Mesodermal cell (in vitro differentiated cells): ENCODE data around the gene NRDC.

Experiments used
- H3K27ac ChIP-seq: 2 replicates; pipeline ENCODE4 v1.7.0; 2013; ENCODE audit warnings: mild to moderate bottlenecking, low read depth, low read length, moderate library complexity; ENCODE audit not compliant: severe bottlenecking
- H3K36me3 ChIP-seq: 2 replicates; pipeline ENCODE4 v1.7.1; 2013; ENCODE audit warnings: mild to moderate bottlenecking, low read length, moderate library complexity; ENCODE audit not compliant: control insufficient read depth, insufficient read depth
- H3K4me1 ChIP-seq: one replicate; pipeline ENCODE4 v1.7.1; 2013; ENCODE audit warnings: mild to moderate bottlenecking, low read length; ENCODE audit not compliant: insufficient read depth, control insufficient read depth, poor library complexity, severe bottlenecking
- H3K4me3 ChIP-seq: 2 replicates; pipeline ENCODE4 v1.7.0; 2013; ENCODE audit warnings: low read length, control low read depth, mild to moderate bottlenecking; ENCODE audit not compliant: insufficient read depth, poor library complexity, severe bottlenecking; ENCODE audit errors: extremely low read depth
- H3K9me3 ChIP-seq: 2 replicates; pipeline ENCODE4 v1.7.1; 2013; ENCODE audit warnings: mild to moderate bottlenecking, low read length, moderate library complexity; ENCODE audit not compliant: control insufficient read depth
- WGBS, 2 experiments: methylation state at CpG; one replicate each; pipeline ENCODE4 v1.1.5; 2013; ENCODE audit warnings: missing lambda C conversion rate in 2 of 2; ENCODE audit not compliant: insufficient coverage in 2 of 2; 5-methylcytosine and 5-hydroxymethylcytosine counted together

NRDC gene

DNA sequence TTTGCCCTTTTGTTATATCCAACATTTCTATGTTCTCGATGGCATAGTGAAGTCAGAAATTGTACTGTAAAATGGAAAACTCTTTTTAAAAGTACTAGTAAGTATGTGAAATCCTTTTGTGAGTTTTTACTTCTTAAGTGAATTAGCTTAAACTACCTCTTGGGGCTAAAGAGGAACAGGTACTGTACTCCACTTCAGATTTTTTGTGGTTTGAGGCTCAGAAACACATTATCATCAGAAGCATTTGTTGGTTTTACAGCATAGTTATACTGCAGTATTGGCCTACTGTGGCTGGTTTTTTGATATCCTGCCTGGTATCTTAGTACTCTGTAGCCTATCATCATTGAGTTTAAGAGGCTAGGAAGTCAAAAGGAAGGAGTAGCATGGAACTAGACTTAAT, 117.2 kb downstream of the NRDC start:
- peaks cover 34% of the 10 kb centered on the region for H3K36me3 ChIP-seq

DNA sequence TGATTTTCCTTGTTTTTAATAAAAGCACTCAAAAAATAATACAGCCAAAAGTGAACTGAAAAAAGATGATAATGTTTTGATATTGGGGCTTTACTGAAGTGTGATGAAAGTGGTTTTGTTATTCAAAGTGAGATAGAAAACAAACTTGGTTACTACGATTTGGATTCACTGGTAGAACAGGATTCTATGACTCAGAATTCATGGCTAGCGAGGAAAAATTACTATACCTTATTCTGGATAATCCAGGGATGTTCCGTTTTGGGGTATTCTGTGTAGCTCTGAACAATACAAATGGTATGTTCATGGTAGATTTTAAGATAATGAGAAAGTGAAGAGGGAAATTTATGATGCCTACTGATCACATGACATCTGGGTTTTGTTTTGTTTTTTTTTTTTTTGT, 117.7 kb downstream of the NRDC start:
- WGBS, 2 experiments, result 90% methylated on average over 2 of the region's 3 CpGs; no CpG with 5 or more reads in 1 of the 2 experiments
- Histone ChIP-seq H3K4me1 (no peaks in the 10 kb centered on the region), H3K36me3 (peaks cover 31% of the 10 kb centered on the region), H3K9me3 (no peaks in the 10 kb centered on the region), H3K27ac (no peak overlapping the region), H3K4me3 (no peak overlapping the region)

More for the DNA sequence above, 117.2 kb downstream of the NRDC start:
- WGBS, 2 experiments, result no CpG with 5 or more reads among the region's 1 CpG
- Histone ChIP-seq H3K27ac (no peak overlapping the region), H3K4me3 (no peak overlapping the region), H3K9me3 (no peaks in the 10 kb centered on the region), H3K4me1 (no peaks in the 10 kb centered on the region)

DNA sequence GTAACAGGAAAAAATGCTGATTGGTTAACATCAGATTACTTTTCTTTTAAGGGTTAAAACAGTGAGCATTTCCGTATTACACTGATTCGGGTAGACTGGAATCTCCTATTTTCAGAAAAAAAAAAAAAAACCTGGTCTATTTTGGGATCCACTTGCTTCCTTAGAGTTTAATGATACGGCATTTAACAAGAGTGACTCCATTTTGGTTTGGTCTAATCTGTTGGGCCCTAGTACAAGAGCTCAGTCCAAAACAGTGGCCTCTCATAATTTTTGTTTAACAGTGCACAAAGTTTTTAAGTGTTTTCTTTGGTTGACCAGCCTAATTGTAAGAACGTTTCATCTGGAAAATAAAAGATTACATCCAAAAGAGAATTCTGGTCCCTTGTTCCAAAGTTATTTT, 120.2 kb downstream of the NRDC start:
- H3K27ac ChIP-seq, result no peak overlapping the region
- H3K36me3 ChIP-seq, result peaks cover 33% of the 10 kb centered on the region
- WGBS, 2 experiments, result 87 to 100% methylated on average over 2 to 3 of the region's 4 CpGs
- no peaks in the 10 kb centered on the region for H3K9me3 ChIP-seq
- H3K4me1 ChIP-seq, result no peaks in the 10 kb centered on the region
- no peak overlapping the region for H3K4me3 ChIP-seq

- H3K27ac ChIP-seq, result no peak overlapping the region
- H3K36me3 ChIP-seq, result peaks cover 41% of the 10 kb centered on the region
- no CpG with 5 or more reads among the region's 2 CpGs for WGBS, 2 experiments
- no peaks in the 10 kb centered on the region for H3K9me3 ChIP-seq
- H3K4me1 ChIP-seq, result no peaks in the 10 kb centered on the region
- H3K4me3 ChIP-seq, result no peak overlapping the region
Observed at GRCh38 chr1:51756290-51756689, 122.2 kb downstream of the NRDC start.

DNA sequence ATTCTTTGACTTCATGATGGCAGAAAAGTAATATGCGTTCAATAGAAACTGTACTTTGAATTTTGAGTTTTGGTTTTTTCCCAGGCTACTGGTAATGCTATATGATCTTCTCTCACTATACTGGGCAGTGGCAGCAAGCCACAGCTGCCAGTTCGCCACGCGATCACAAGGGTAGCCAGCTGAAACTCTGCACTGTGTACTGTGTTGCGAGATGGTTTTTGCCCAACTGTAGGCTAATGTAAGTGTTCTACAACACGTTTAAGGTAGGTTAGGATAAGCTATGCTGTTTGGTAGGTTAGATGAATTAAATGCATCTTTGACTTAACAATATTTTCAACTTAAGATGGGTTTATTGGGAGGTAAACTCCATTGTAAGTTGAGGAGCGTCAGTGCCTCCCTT, 123.1 kb downstream of the NRDC start:
- Histone ChIP-seq H3K4me3 (no peak overlapping the region), H3K4me1 (no peaks in the 10 kb centered on the region), H3K36me3 (peaks cover 45% of the 10 kb centered on the region), H3K9me3 (no peaks in the 10 kb centered on the region), H3K27ac (no peak overlapping the region)
- 100% methylated on average over 2 of the region's 7 CpGs; no CpG with 5 or more reads in 1 of the 2 experiments for WGBS, 2 experiments

DNA sequence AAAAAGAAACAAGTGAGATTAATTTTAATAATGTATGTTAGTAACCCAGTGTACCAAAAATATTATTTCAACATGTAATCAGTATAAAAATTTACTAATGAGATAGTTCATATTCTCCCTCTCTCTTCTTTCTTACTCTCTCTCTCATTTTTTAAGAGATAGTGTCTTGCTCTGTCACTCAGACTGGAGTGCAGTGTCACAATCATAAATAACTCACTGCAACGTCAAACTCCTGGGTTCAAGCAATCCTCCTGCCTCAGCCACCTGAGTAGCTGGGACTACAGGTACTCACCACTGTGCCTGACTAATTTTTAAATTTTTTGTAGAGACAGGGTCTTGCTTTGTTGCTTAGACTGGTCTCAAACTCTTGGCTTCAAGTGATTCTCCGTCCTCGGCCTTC, 123.9 kb downstream of the NRDC start:
- whole genome bisulfite sequencing, 2 experiments, result 85 to 97% methylated on average over 3 of the region's 3 CpGs
- no peak overlapping the region for H3K4me3 ChIP-seq
- H3K36me3 ChIP-seq, result peaks cover 45% of the 10 kb centered on the region
- H3K4me1 ChIP-seq, result no peaks in the 10 kb centered on the region
- no peak overlapping the region for H3K27ac ChIP-seq
- no peaks in the 10 kb centered on the region for H3K9me3 ChIP-seq

- peaks cover 51% of the 10 kb centered on the region for H3K36me3 ChIP-seq
- no peaks in the 10 kb centered on the region for H3K4me1 ChIP-seq
- H3K4me3 ChIP-seq, result no peak overlapping the region
- H3K27ac ChIP-seq, result no peak overlapping the region
- H3K9me3 ChIP-seq, result no peaks in the 10 kb centered on the region
Observed at GRCh38 chr1:51753969-51754368, 124.6 kb downstream of the NRDC start.

GRCh38 chr1:51752073-51752948, 126.2 kb downstream of the NRDC start:
- no peak overlapping the region for H3K4me3 ChIP-seq
- H3K4me1 ChIP-seq, result no peaks in the 10 kb centered on the region
- whole genome bisulfite sequencing, 2 experiments, result 82 to 94% methylated on average over 4 to 6 of the region's 11 CpGs
- H3K36me3 ChIP-seq, result peaks cover 55% of the 10 kb centered on the region
- H3K27ac ChIP-seq, result no peak overlapping the region
- H3K9me3 ChIP-seq, result no peaks in the 10 kb centered on the region

GRCh38 chr1:51750729-51751128, 127.8 kb downstream of the NRDC start:
- no peak overlapping the region for H3K27ac ChIP-seq
- no peak overlapping the region for H3K4me3 ChIP-seq
- peaks cover 56% of the 10 kb centered on the region for H3K36me3 ChIP-seq
- 100% methylated on average over 1 of the region's 1 CpG; no CpG with 5 or more reads in 1 of the 2 experiments for WGBS, 2 experiments
- H3K9me3 ChIP-seq, result no peaks in the 10 kb centered on the region
- H3K4me1 ChIP-seq, result no peaks in the 10 kb centered on the region

DNA sequence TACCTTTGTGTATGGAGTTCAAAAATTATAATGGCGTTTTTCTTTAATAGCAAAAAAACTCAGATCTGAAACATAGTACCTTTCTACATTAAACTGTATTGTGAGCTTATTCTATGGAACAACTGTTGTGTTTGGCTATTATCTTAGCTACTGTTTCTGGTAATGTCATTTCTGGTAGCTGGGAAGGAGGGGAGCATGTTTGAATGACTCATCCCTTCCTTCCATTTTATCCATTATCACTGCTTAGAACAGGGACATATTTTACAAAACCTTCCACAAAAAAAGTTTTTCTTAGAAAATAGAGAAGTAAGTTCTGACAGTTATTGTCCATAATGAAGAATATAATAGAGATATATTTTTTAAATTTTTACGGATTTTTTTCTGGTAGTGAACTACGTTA, 128.3 kb downstream of the NRDC start:
- Histone ChIP-seq H3K9me3 (no peaks in the 10 kb centered on the region), H3K27ac (no peak overlapping the region), H3K4me3 (no peak overlapping the region), H3K4me1 (no peaks in the 10 kb centered on the region), H3K36me3 (peaks cover 51% of the 10 kb centered on the region)
- WGBS, 2 experiments, result no CpG with 5 or more reads among the region's 3 CpGs

DNA sequence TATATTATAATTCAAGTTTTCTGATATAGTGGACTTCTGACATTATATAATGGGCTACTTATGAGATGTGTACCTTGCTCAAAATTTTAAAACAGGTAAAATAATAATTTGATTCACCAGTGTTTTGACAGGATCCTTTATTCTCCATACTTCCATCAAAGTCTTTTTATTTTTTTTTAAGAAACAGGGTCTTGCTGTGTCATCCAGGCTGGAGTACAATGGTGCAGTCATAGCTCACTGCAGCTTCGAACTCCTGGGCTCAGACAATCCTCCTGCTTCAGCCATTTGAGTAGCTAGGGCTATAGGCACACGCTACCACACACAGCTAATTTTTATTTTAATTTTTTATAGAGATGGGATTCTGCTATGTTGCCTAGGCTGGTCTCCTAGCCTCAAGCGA, 129.4 kb downstream of the NRDC start:
- 86% methylated on average over 1 of the region's 3 CpGs; no CpG with 5 or more reads in 1 of the 2 experiments for WGBS, 2 experiments
- no peaks in the 10 kb centered on the region for H3K4me1 ChIP-seq
- no peaks in the 10 kb centered on the region for H3K9me3 ChIP-seq
- H3K4me3 ChIP-seq, result no peak overlapping the region
- H3K36me3 ChIP-seq, result peaks cover 44% of the 10 kb centered on the region
- no peak overlapping the region for H3K27ac ChIP-seq
